SK-N-SH (cell line): ENCODE results near the gene SDS.

Source experiments
- MXI1 ChIP-seq: IDR thresholded peaks from 2 replicates; pipeline ENCODE4 v1.6.1; 2012; ENCODE audit warnings: mild to moderate bottlenecking, low read depth, low read length, improper control_type of control experiment
- TF ChIP-seq, protein P1 (sequence below): fragments of 200-600 bp; sonication (generic); IDR thresholded peaks from 2 replicates; pipeline ENCODE4 v1.6.1; 2017; ENCODE audit warnings: antibody characterized with exemption, mild to moderate bottlenecking, moderate library complexity

GRCh38 chr12:113395119-113395518 lies 8.6 kb downstream of the SDS start:
- TF ChIP-seq, protein P1, sequence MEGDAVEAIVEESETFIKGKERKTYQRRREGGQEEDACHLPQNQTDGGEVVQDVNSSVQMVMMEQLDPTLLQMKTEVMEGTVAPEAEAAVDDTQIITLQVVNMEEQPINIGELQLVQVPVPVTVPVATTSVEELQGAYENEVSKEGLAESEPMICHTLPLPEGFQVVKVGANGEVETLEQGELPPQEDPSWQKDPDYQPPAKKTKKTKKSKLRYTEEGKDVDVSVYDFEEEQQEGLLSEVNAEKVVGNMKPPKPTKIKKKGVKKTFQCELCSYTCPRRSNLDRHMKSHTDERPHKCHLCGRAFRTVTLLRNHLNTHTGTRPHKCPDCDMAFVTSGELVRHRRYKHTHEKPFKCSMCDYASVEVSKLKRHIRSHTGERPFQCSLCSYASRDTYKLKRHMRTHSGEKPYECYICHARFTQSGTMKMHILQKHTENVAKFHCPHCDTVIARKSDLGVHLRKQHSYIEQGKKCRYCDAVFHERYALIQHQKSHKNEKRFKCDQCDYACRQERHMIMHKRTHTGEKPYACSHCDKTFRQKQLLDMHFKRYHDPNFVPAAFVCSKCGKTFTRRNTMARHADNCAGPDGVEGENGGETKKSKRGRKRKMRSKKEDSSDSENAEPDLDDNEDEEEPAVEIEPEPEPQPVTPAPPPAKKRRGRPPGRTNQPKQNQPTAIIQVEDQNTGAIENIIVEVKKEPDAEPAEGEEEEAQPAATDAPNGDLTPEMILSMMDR, result no peak
- TF ChIP-seq MXI1, result no peak
